ENCODE results near the gene KLHL41.

- TF ChIP-seq CTCF (IDR thresholded peaks at IDR 0.05) (no peak), POLR2AphosphoS5 (IDR thresholded peaks at IDR 0.05) (no peak)
Measured at GRCh38 chr2:169509298-169509885, at the start of gene KLHL41.

Measured in stomach (tissue), 4 donors.